Activated T-helper 1 cell treated with anti-CD3 and anti-CD28 coated beads, Interleukin-12 subunit alpha, Interleukin-12 subunit beta, Interleukin-2, Interleukin-4 antibody, amounts not matched to agents 30 ng/mL and 10 ng/mL and 1 ng/mL, durations not matched to agents 14 hours and 24 hours and 36 hours (primary cell): ENCODE measurements around the gene UCN. TPM values are rescaled to one million over a fixed set of nuclear protein-coding genes. Genes with fewer than 3 reads are reported as not detected.

ENCODE experiments used
- DNase-seq: peaks from one replicate; pipeline ENCODE4 v3.0.0; 2021; ENCODE audit warnings: low spot score
- H3K27ac Mint-ChIP-seq: one replicate; pipeline ENCODE4 v1.8.0; 2021; ENCODE audit warnings: mild to moderate bottlenecking, mixed read lengths
- H3K27me3 Mint-ChIP-seq: one replicate; pipeline ENCODE4 v1.8.0; 2022; ENCODE audit warnings: mild to moderate bottlenecking, moderate library complexity, mixed read lengths; ENCODE audit not compliant: insufficient read depth
- H3K36me3 Mint-ChIP-seq: one replicate; pipeline ENCODE4 v1.8.0; 2021; ENCODE audit warnings: low read depth, mixed read lengths
- H3K4me1 Mint-ChIP-seq: one replicate; pipeline ENCODE4 v1.8.0; 2021; ENCODE audit warnings: low read depth, mixed read lengths
- H3K4me3 Mint-ChIP-seq: one replicate; pipeline ENCODE4 v1.8.0; 2021; ENCODE audit warnings: mild to moderate bottlenecking, moderate library complexity, mixed read lengths
- H3K9me3 Mint-ChIP-seq: one replicate; pipeline ENCODE4 v1.8.0; 2021; ENCODE audit warnings: mixed read lengths
- intact Hi-C: fragments of 100-400 bp; cut with micrococcal nuclease; formaldehyde crosslinking; loops from one replicate; pipeline ENCODE4 v1.15.1; 2024
- total RNA-seq: library from RNA; stranded (reverse); gene quantifications from 2 replicates; pipeline ENCODE4 v1.2.3, GENCODE V29; 2022

The UCN gene
- total RNA-seq, 1 donor from 2014 or later, result 1.8 TPM

- Mint-ChIP-seq H3K27me3 (peaks cover 35% of the 10 kb centered on the region), H3K4me1 (peaks cover under 1% of the 10 kb centered on the region), H3K9me3 (no peaks in the 10 kb centered on the region), H3K36me3 (no peaks in the 10 kb centered on the region), H3K4me3 (no peak overlapping the region), H3K27ac (no peak overlapping the region)
- no peak for DNase-seq
- intact Hi-C loops, result no loop called here
These were observed 50.2 kb downstream of the UCN start for GRCh38 chr2:27258051-27258450.

Other genes with a start within 250 kb of the UCN start
- gene OST4, start 236.8 kb downstream of the UCN start, total RNA-seq, result 322 and 332 TPM in 2 replicates
- gene EMILIN1, start 229.8 kb downstream of the UCN start, total RNA-seq, result 1.1 and 1.5 TPM in 2 replicates
- 12.2 and 12.4 TPM in 2 replicates for gene KHK, start 221.7 kb downstream of the UCN start, total RNA-seq
- gene CGREF1, start 189.3 kb downstream of the UCN start, total RNA-seq, result 12.9 and 18.0 TPM in 2 replicates
- gene ABHD1, start 184.6 kb downstream of the UCN start, total RNA-seq, result 0.34 and 0.96 TPM in 2 replicates
- 95.9 and 97.1 TPM in 2 replicates for gene PREB, start 173.8 kb downstream of the UCN start, total RNA-seq
- gene PRR30, start 169.0 kb downstream of the UCN start, total RNA-seq, result not detected in 2 replicates
- gene TCF23, start 159.4 kb downstream of the UCN start, total RNA-seq, result not detected in 2 replicates
- gene ATRAID, start 96.4 kb downstream of the UCN start, total RNA-seq, result 107 and 111 TPM in 2 replicates
- gene SLC5A6, start 96.2 kb downstream of the UCN start, total RNA-seq, result 89.2 and 105 TPM in 2 replicates
- gene CAD, start 91.1 kb downstream of the UCN start, total RNA-seq, result 135 and 138 TPM in 2 replicates
- 2.1 and 2.2 TPM in 2 replicates for gene SLC30A3, start 45.4 kb downstream of the UCN start, total RNA-seq
- gene DNAJC5G, start 33.0 kb downstream of the UCN start, total RNA-seq, result not detected in 2 replicates
- gene TRIM54, start 26.0 kb downstream of the UCN start, total RNA-seq, result 0.26 TPM in 1 of 2 replicates, not detected in the other
- 85.9 and 89.9 TPM in 2 replicates for gene MPV17, start 14.7 kb upstream of the UCN start, total RNA-seq
- 86.3 and 86.6 TPM in 2 replicates for gene GTF3C2, start 48.3 kb upstream of the UCN start, total RNA-seq
- gene EIF2B4, start 61.9 kb upstream of the UCN start, total RNA-seq, result 53.9 and 55.8 TPM in 2 replicates
- 134 and 137 TPM in 2 replicates for gene SNX17, start 62.2 kb upstream of the UCN start, total RNA-seq
- gene ZNF513, start 72.3 kb upstream of the UCN start, total RNA-seq, result 14.5 and 16.2 TPM in 2 replicates
- 158 and 160 TPM in 2 replicates for gene PPM1G, start 101.1 kb upstream of the UCN start, total RNA-seq
- 99.7 and 106 TPM in 2 replicates for gene NRBP1, start 120.2 kb upstream of the UCN start, total RNA-seq
- 3.5 and 5.7 TPM in 2 replicates for gene KRTCAP3, start 133.9 kb upstream of the UCN start, total RNA-seq
- gene IFT172, start 181.3 kb upstream of the UCN start, total RNA-seq, result 13.4 and 13.5 TPM in 2 replicates
- gene FNDC4, start 186.8 kb upstream of the UCN start, total RNA-seq, result 0.10 TPM in 1 of 2 replicates, not detected in the other
- not detected in 2 replicates for gene GCKR, start 188.4 kb upstream of the UCN start, total RNA-seq